ENCODE measurements around the gene NCAPD2. TPM values are rescaled to one million over a fixed set of nuclear protein-coding genes. Genes with fewer than 3 reads are reported as not detected.
"Not testable (repeated sequence)": the region's sequence is repeated elsewhere in the genome, so short reads cannot be mapped to it uniquely, and the experiment has no call there.

The NCAPD2 gene
- total RNA-seq, 1 experiment from 2014 or later: 204 TPM

DNA sequence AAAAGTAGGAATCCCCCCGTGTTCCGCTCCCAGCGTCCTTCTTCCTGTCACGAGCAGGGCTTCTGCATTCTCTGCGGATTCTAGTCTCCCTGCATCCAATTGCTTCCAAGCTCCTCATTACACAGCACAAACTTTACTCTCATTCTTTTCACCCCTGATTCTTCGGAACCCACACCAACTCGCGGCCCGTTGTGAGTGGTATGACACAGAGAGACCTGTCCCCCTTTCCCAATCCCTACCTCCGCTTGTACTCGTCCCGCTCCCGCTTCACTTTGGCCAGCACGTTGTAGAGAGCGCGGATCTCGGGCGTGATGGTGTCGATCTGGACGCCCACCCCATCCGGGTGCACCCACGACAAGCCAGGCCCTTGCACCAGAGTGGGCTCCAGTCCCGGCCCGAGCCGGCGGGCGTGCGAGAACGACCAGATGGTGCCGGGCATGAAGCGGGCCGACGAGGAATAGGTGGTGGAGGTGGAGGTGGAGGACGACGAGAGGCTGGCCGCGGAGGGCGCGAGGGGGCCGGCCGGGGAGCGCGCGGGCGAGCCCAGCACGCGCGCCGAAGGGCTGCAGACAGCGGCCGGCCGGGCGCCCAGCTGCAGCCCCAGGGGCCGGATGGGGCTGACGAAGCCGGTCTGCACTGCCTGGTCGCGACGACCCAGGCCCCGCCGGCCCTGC, 61.3 kb downstream of the NCAPD2 start:
- H3K36me3 Mint-ChIP-seq (ENCODE audit: insufficient read depth, unreplicated experiment): peaks cover 46% of the 10 kb centered on the region
- Histone ChIP-seq H3K4me3 (ENCODE audit: low read depth, low read length) (no peak overlapping the region), H3K36me3 (ENCODE audit: control insufficient read depth, insufficient read depth, low read length) (peaks cover 6% of the 10 kb centered on the region), H3K27me3 (replicated peaks; ENCODE audit: control insufficient read depth, insufficient read depth, low read length) (no peaks in the 10 kb centered on the region), H3K9me3 (no peaks in the 10 kb centered on the region), H3K4me1 (peaks cover 7% of the 10 kb centered on the region; the same call in 1 of the 2 replicates)
- ChIA-PET CTCF (interaction anchor here (0.5 to 1.8 kb wide), 5 partner anchors 15 to 245 kb away, joined by 3 to 11 read pairs (median 3); partner anchors contain the start of genes PLEKHG6 and ZNF384), POLR2A (interaction anchor here (3.6 kb wide), 1 partner anchor 21 kb away, joined by 24 read pairs; the partner anchor contains the start of gene GAPDH)
- no peaks in the 10 kb centered on the region for H3K27me3 Mint-ChIP-seq (ENCODE audit: insufficient read depth, unreplicated experiment)
- H3K4me3 Mint-ChIP-seq (ENCODE audit: unreplicated experiment): no peak overlapping the region
- no peaks in the 10 kb centered on the region for H3K4me1 Mint-ChIP-seq (ENCODE audit: low read depth, unreplicated experiment)
- TF ChIP-seq, protein P1, sequence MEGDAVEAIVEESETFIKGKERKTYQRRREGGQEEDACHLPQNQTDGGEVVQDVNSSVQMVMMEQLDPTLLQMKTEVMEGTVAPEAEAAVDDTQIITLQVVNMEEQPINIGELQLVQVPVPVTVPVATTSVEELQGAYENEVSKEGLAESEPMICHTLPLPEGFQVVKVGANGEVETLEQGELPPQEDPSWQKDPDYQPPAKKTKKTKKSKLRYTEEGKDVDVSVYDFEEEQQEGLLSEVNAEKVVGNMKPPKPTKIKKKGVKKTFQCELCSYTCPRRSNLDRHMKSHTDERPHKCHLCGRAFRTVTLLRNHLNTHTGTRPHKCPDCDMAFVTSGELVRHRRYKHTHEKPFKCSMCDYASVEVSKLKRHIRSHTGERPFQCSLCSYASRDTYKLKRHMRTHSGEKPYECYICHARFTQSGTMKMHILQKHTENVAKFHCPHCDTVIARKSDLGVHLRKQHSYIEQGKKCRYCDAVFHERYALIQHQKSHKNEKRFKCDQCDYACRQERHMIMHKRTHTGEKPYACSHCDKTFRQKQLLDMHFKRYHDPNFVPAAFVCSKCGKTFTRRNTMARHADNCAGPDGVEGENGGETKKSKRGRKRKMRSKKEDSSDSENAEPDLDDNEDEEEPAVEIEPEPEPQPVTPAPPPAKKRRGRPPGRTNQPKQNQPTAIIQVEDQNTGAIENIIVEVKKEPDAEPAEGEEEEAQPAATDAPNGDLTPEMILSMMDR (IDR thresholded peaks at IDR 0.05; ENCODE audit: insufficient read depth in 1 of 2, low read depth in 1 of 2, low read length in 1 of 2, severe bottlenecking in 1 of 2, unreplicated experiment in 1 of 2): no peak
- H3K27ac Mint-ChIP-seq (ENCODE audit: unreplicated experiment): no peak overlapping the region
- no peak for DNase-seq
- intact Hi-C loops (cut with micrococcal nuclease; ENCODE audit: unreplicated experiment): no loop called here
- H3K9me3 Mint-ChIP-seq (ENCODE audit: unreplicated experiment): no peaks in the 10 kb centered on the region
- no TSS peak for BruUV-seq (replicated peaks)

- H3K4me1 Mint-ChIP-seq (ENCODE audit: low read depth, unreplicated experiment); H3K27me3 ChIP-seq (replicated peaks; ENCODE audit: control insufficient read depth, insufficient read depth, low read length); CTCF ChIA-PET; H3K4me3 Mint-ChIP-seq (ENCODE audit: unreplicated experiment); H3K9me3 Mint-ChIP-seq (ENCODE audit: unreplicated experiment); H3K27me3 Mint-ChIP-seq (ENCODE audit: insufficient read depth, unreplicated experiment); BruUV-seq (replicated peaks); intact Hi-C loops (cut with micrococcal nuclease; ENCODE audit: unreplicated experiment); H3K27ac Mint-ChIP-seq (ENCODE audit: unreplicated experiment); H3K4me1 ChIP-seq; H3K9me3 ChIP-seq; H3K36me3 ChIP-seq (ENCODE audit: control insufficient read depth, insufficient read depth, low read length); DNase-seq; H3K4me3 ChIP-seq (ENCODE audit: low read depth, low read length): not testable (repeated sequence)
- H3K36me3 Mint-ChIP-seq (ENCODE audit: insufficient read depth, unreplicated experiment): peaks cover 59% of the 10 kb centered on the region
- POLR2A ChIA-PET: interaction anchor here (1.4 kb wide), 1 partner anchor 22 kb away, joined by 9 read pairs; the partner anchor contains the start of gene GAPDH
Observed at GRCh38 chr12:6556496-6556817, 62.6 kb downstream of the NCAPD2 start.

GRCh38 chr12:6556857-6557256, 63.0 kb downstream of the NCAPD2 start:
- CTCF ChIA-PET: interaction anchor here (0.6 to 1.5 kb wide), 4 partner anchors 13 to 264 kb away, joined by 3 to 7 read pairs (median 6); partner anchors contain the start of gene GAPDH
- H3K4me3 Mint-ChIP-seq (ENCODE audit: unreplicated experiment): no peak overlapping the region
- no peaks in the 10 kb centered on the region for H3K9me3 ChIP-seq
- H3K27ac Mint-ChIP-seq (ENCODE audit: unreplicated experiment): no peak overlapping the region
- H3K36me3 Mint-ChIP-seq (ENCODE audit: insufficient read depth, unreplicated experiment): peaks cover 63% of the 10 kb centered on the region
- no peak overlapping the region for H3K4me3 ChIP-seq (ENCODE audit: low read depth, low read length)
- POLR2A ChIA-PET: interaction anchor here (1.3 to 1.4 kb wide), 2 partner anchors 17 to 23 kb away, joined by 3 to 9 read pairs; partner anchors contain the start of gene GAPDH
- no peaks in the 10 kb centered on the region for H3K27me3 ChIP-seq (replicated peaks; ENCODE audit: control insufficient read depth, insufficient read depth, low read length)
- H3K4me1 Mint-ChIP-seq (ENCODE audit: low read depth, unreplicated experiment): no peaks in the 10 kb centered on the region
- no TSS peak for BruUV-seq (replicated peaks)
- no peaks in the 10 kb centered on the region for H3K9me3 Mint-ChIP-seq (ENCODE audit: unreplicated experiment)
- TF ChIP-seq, protein P1 (IDR thresholded peaks at IDR 0.05; ENCODE audit: insufficient read depth in 1 of 2, low read depth in 1 of 2, low read length in 1 of 2, severe bottlenecking in 1 of 2, unreplicated experiment in 1 of 2): no peak
- intact Hi-C loops (cut with micrococcal nuclease; ENCODE audit: unreplicated experiment): no loop called here
- peaks cover 4% of the 10 kb centered on the region; the same call in 1 of the 2 replicates for H3K4me1 ChIP-seq
- no peak for DNase-seq
- H3K27me3 Mint-ChIP-seq (ENCODE audit: insufficient read depth, unreplicated experiment): no peaks in the 10 kb centered on the region
- H3K36me3 ChIP-seq (ENCODE audit: control insufficient read depth, insufficient read depth, low read length): peaks cover 12% of the 10 kb centered on the region
